ENCODE data around the gene ACIN1. TPM values are rescaled to one million over a fixed set of nuclear protein-coding genes. Genes with fewer than 3 reads are reported as not detected.

Gene ACIN1
- total and polyA plus RNA-seq, 2 of the 13 experiments (the other 11 are each of a cell fraction or from before 2014, with no cell fraction given), result 165 to 183 TPM

GRCh38 chr14:23009939-23010726 lies 84.8 kb downstream of the ACIN1 start, which contains the start of gene C14orf93 (continued):
- TF ChIP-seq RNF219 (CRISPR knock-in tag; IDR thresholded peaks at IDR 0.05) (no peak), TBL1XR1 (IDR thresholded peaks at IDR 0.05; ENCODE audit: borderline replicate concordance, low read length, partially characterized antibody) (peak; percentile 22), CREB3 (CRISPR knock-in tag; IDR thresholded peaks at IDR 0.05) (no peak), GTF3A (CRISPR knock-in tag; conservative IDR thresholded peaks at IDR 0.05) (no peak), ZBTB20 (CRISPR knock-in tag; IDR thresholded peaks at IDR 0.05; ENCODE audit: borderline replicate concordance, low read depth) (no peak; the same call in 1 of the 2 replicates), RNF2 (conservative IDR thresholded peaks at IDR 0.05; ENCODE audit: low read depth) (peak; percentile 89), ZNF770 (CRISPR knock-in tag; IDR thresholded peaks at IDR 0.05) (no peak), MAFK (conservative IDR thresholded peaks at IDR 0.05 in 1 of 2, IDR thresholded peaks at IDR 0.05 in 1 of 2; ENCODE audit: low read length in 2 of 2) (no peak), RFX1 (IDR thresholded peaks at IDR 0.05) (no peak), SMAD1 (CRISPR knock-in tag; IDR thresholded peaks at IDR 0.05; ENCODE audit: borderline replicate concordance, low read depth) (no peak), NPAS2 (CRISPR knock-in tag; IDR thresholded peaks at IDR 0.05; ENCODE audit: borderline replicate concordance) (no peak), RXRB (CRISPR knock-in tag; IDR thresholded peaks at IDR 0.05; ENCODE audit: borderline replicate concordance) (0 out of 2 replicates have a peak, but pooled peaks have one; percentile 8), ATF4 (CRISPR knock-in tag; IDR thresholded peaks at IDR 0.05) (no peak), GLMP (CRISPR knock-in tag; IDR thresholded peaks at IDR 0.05; ENCODE audit: borderline replicate concordance) (no peak), ZSCAN9 (CRISPR knock-in tag; IDR thresholded peaks at IDR 0.05; ENCODE audit: borderline replicate concordance) (peak; percentile 70), ZNF232 (CRISPR knock-in tag; IDR thresholded peaks at IDR 0.05; ENCODE audit: borderline replicate concordance) (peak; percentile 40; the same call in 1 of the 2 replicates), ZHX1 (CRISPR knock-in tag; IDR thresholded peaks at IDR 0.05; ENCODE audit: low read depth) (peak; percentile 60; the same call in 1 of the 2 replicates)

All from HepG2 (cell line).